HFFc6 (cell line): ENCODE measurements around the gene ZBTB8B. TPM values are rescaled to one million over a fixed set of nuclear protein-coding genes. Genes with fewer than 3 reads are reported as not detected.

Source experiments
- DNase-seq: peaks from one replicate; pipeline ENCODE4 v3.0.0-alpha.2; 2018
- H3K27ac Mint-ChIP-seq: 2 replicates; pipeline ENCODE4 v1.8.0; 2020; ENCODE audit warnings: mild to moderate bottlenecking, mixed read lengths
- H3K27me3 Mint-ChIP-seq: 2 replicates; pipeline ENCODE4 v1.8.0; 2021; ENCODE audit warnings: mild to moderate bottlenecking, moderate library complexity, mixed read lengths; ENCODE audit not compliant: insufficient read depth
- H3K36me3 Mint-ChIP-seq: 2 replicates; pipeline ENCODE4 v1.8.0; 2021; ENCODE audit warnings: low read depth, mixed read lengths
- H3K4me1 Mint-ChIP-seq: 2 replicates; pipeline ENCODE4 v1.8.0; 2020; ENCODE audit warnings: low read depth, mixed read lengths
- H3K4me3 Mint-ChIP-seq: 2 replicates; pipeline ENCODE4 v1.8.0; 2020; ENCODE audit warnings: mild to moderate bottlenecking, moderate library complexity, mixed read lengths
- H3K9me3 Mint-ChIP-seq: 2 replicates; pipeline ENCODE4 v1.8.0; 2020; ENCODE audit warnings: mild to moderate bottlenecking, mixed read lengths
- total RNA-seq, 6 experiments: library from RNA; stranded (reverse); fragmentation: NEBNext Ultra II Directional; extraction: Animal tissue kit (Norgen Biotek cat#: 25700); gene quantifications; 2 replicates in 1 of 6; 3 replicates in 5 of 6; pipeline ENCODE4 v1.2.3, GENCODE V29; 2021
- TF ChIP-seq, protein P1 (sequence below): fragments of 200-600 bp; sonication (generic); IDR thresholded peaks from 2 replicates; pipeline ENCODE4 v1.5.0; 2021; ENCODE audit warnings: antibody characterized with exemption, mild to moderate bottlenecking

The ZBTB8B gene
- total RNA-seq, 6 experiments from 2014 or later = not detected

DNA sequence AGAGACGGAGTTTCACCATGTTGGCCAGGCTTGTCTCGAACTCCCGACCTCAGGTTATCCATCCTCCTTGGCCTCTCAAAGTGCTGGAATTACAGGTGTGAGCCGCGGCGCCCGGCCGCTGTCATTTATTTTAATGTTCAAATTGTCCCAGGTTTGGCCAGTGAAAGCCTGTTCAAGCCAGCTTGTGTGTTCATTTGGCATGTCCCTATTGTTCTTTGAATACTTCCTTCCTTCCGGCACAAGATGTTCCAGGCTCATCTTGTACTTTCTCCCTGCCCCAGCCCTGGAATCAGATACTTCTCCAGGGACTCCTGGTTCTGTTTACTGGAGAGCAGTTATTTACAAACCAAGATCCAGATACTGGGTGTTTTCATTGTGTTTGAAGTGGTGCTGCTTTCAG is 37.0 kb downstream of the ZBTB8B start:
- Mint-ChIP-seq H3K4me3 (no peak overlapping the region), H3K9me3 (no peaks in the 10 kb centered on the region), H3K27me3 (peaks cover 1% of the 10 kb centered on the region), H3K36me3 (no peaks in the 10 kb centered on the region), H3K27ac (no peak overlapping the region), H3K4me1 (peaks cover 14% of the 10 kb centered on the region; the same call in 1 of the 2 replicates)
- TF ChIP-seq, protein P1, sequence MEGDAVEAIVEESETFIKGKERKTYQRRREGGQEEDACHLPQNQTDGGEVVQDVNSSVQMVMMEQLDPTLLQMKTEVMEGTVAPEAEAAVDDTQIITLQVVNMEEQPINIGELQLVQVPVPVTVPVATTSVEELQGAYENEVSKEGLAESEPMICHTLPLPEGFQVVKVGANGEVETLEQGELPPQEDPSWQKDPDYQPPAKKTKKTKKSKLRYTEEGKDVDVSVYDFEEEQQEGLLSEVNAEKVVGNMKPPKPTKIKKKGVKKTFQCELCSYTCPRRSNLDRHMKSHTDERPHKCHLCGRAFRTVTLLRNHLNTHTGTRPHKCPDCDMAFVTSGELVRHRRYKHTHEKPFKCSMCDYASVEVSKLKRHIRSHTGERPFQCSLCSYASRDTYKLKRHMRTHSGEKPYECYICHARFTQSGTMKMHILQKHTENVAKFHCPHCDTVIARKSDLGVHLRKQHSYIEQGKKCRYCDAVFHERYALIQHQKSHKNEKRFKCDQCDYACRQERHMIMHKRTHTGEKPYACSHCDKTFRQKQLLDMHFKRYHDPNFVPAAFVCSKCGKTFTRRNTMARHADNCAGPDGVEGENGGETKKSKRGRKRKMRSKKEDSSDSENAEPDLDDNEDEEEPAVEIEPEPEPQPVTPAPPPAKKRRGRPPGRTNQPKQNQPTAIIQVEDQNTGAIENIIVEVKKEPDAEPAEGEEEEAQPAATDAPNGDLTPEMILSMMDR = no peak
- no peak for DNase-seq

DNA sequence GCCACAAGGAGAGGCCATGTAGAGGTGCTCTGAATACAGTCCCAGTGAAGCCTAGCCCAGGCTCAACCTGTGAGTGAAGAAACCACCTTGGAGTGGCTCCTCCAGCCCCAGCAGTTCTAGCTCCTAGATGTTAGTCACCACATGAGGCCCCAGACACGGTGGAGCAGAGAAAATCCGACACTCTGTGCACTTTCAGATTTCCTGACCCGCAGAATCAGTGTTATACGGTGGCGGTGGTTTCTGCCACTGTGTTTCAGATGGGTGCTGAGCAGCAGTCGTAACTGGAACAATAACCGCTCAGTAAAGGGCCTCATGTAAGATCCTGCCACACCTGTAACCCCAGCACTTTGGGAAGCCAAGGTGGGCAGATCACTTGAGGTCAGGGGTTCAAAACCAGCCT is 38.3 kb downstream of the ZBTB8B start:
- H3K4me1 Mint-ChIP-seq = peaks cover 14% of the 10 kb centered on the region; the same call in 1 of the 2 replicates
- no peak overlapping the region for H3K4me3 Mint-ChIP-seq
- H3K27ac Mint-ChIP-seq = no peak overlapping the region
- no peak for DNase-seq
- peaks cover 7% of the 10 kb centered on the region for H3K27me3 Mint-ChIP-seq
- TF ChIP-seq, protein P1 = no peak
- H3K36me3 Mint-ChIP-seq = no peaks in the 10 kb centered on the region
- no peaks in the 10 kb centered on the region for H3K9me3 Mint-ChIP-seq

DNA sequence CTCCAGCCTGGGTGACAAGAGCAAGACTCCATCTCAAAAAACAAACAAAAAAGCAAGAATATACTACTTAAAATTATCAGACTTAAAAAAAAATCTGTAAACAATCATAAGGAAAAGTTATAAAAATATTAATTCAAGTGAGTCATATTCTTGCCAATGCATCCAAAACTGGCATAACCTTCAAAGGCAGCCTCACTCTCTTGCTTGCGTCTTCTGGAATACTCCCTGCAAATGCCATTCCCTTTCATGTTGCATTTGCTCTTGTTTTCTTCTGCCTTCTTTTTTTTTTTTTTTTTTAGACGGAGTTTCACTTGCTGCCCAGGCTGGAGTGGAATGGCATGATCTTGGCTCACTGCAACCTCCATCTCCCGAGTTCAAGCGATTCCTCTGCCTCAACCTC is 42.1 kb downstream of the ZBTB8B start:
- H3K9me3 Mint-ChIP-seq = no peaks in the 10 kb centered on the region
- H3K4me3 Mint-ChIP-seq = no peak overlapping the region
- peaks cover 9% of the 10 kb centered on the region for H3K27me3 Mint-ChIP-seq
- no peaks in the 10 kb centered on the region for H3K36me3 Mint-ChIP-seq
- TF ChIP-seq, protein P1 = no peak
- peaks cover 6% of the 10 kb centered on the region; the same call in 1 of the 2 replicates for H3K4me1 Mint-ChIP-seq
- no peak overlapping the region for H3K27ac Mint-ChIP-seq
- no peak for DNase-seq

DNA sequence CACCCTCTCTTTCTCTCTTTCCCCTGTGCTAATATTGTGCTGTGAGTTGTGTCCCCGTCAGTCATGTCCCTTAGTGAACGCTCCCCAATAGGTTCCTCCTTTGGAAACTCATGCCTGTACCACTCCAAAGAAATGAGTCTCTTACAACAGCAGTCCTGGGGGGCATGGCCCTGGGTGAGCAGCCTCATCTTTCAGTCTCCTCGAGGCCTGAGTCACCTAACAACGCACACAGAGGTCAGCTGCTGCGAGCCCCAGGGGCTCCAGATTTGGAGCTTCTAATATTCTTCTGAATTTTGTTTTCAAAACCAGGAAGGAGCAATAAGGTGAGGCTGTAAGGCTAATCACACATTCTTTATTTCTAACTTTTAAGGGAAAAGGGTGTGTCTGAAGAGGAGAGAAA is 43.9 kb downstream of the ZBTB8B start:
- Mint-ChIP-seq H3K4me1 (peaks cover 6% of the 10 kb centered on the region; the same call in 1 of the 2 replicates), H3K27me3 (peaks cover 12% of the 10 kb centered on the region), H3K36me3 (no peaks in the 10 kb centered on the region), H3K4me3 (no peak overlapping the region), H3K9me3 (no peaks in the 10 kb centered on the region), H3K27ac (no peak overlapping the region)
- no peak for DNase-seq
- TF ChIP-seq, protein P1 = no peak

DNA sequence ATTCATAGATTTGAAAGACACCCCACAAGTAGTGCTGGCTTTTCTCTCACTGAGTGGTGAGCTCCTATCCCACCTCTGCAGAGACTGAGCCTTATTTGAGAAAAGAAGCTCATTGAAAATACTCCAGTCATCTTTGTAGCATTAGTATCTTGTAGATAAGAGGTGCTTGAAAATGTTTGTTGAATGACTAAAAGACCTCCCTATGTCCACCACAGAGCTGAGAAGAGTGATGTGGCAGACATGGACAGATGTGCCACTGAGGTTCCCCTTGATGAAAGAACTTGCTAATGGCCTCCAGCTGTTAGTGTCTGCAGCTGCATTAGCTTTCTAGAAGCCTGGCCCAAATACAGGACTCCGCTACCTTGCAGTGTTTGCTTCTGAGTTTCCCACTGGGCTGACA is 45.1 kb downstream of the ZBTB8B start:
- Mint-ChIP-seq H3K36me3 (no peaks in the 10 kb centered on the region), H3K4me1 (peaks cover 6% of the 10 kb centered on the region; the same call in 1 of the 2 replicates), H3K4me3 (no peak overlapping the region), H3K9me3 (no peaks in the 10 kb centered on the region), H3K27me3 (peaks cover 15% of the 10 kb centered on the region), H3K27ac (no peak overlapping the region)
- DNase-seq = no peak
- TF ChIP-seq, protein P1 = no peak

Other genes with a start within 250 kb of the ZBTB8B start
- 10 to 100 TPM; 18.5 to 23.7 (median 20.3) TPM for gene TMEM234, start 242.7 kb upstream of the ZBTB8B start, total RNA-seq
- 100 to 1,000 TPM; 279 to 313 (median 285) TPM for gene EIF3I, start 242.7 kb upstream of the ZBTB8B start, total RNA-seq
- gene FAM167B, start 217.8 kb upstream of the ZBTB8B start, total RNA-seq = 1 to 10 TPM; 1.1 to 2.1 (median 1.5) TPM
- not detected for gene LCK, start 213.8 kb upstream of the ZBTB8B start, total RNA-seq
- 10 to 100 TPM; 78.5 to 94.9 (median 92.2) TPM for gene HDAC1, start 173.0 kb upstream of the ZBTB8B start, total RNA-seq
- 10 to 100 TPM in 4 of 6 experiments, 1 to 10 TPM in 2; 7.8 to 12.8 (median 11.4) TPM for gene MARCKSL1, start 128.8 kb upstream of the ZBTB8B start, total RNA-seq
- 1 to 10 TPM; 1.1 to 3.0 (median 1.7) TPM for gene FAM229A, start 102.6 kb upstream of the ZBTB8B start, total RNA-seq
- 1 to 10 TPM in 1 of 6 experiments, under 1 TPM in 5; 0.38 to 1.2 (median 0.72) TPM for gene TSSK3, start 102.5 kb upstream of the ZBTB8B start, total RNA-seq
- gene BSDC1, start 70.6 kb upstream of the ZBTB8B start, total RNA-seq = 10 to 100 TPM; 52.9 to 65.5 (median 60.1) TPM
- 1 to 10 TPM; 4.4 to 6.8 (median 5.6) TPM for gene ZBTB8A, start 74.4 kb downstream of the ZBTB8B start, total RNA-seq
- 10 to 100 TPM; 44.9 to 52.7 (median 47.4) TPM for gene ZBTB8OS, start 185.5 kb downstream of the ZBTB8B start, total RNA-seq
- 100 to 1,000 TPM; 108 to 137 (median 124) TPM for gene RBBP4, start 186.1 kb downstream of the ZBTB8B start, total RNA-seq
- 10 to 100 TPM; 40.8 to 51.1 (median 48.1) TPM for gene SYNC, start 237.7 kb downstream of the ZBTB8B start, total RNA-seq